Measurements from ENCODE around the gene DCXR. TPM values are rescaled to one million over a fixed set of nuclear protein-coding genes. Genes with fewer than 3 reads are reported as not detected.

DCXR gene
- total RNA-seq, 1 donor from 2014 or later = 49.9 TPM

- H3K79me2 ChIP-seq (ENCODE audit: insufficient read depth, low read length) = peaks cover 31% of the 10 kb centered on the region
- no peaks in the 10 kb centered on the region for H3K27me3 Mint-ChIP-seq (ENCODE audit: low read depth, unreplicated experiment)
- H3K4me1 ChIP-seq (ENCODE audit: insufficient read depth, low read length) = peaks cover 9% of the 10 kb centered on the region
- DNase-seq (ENCODE audit: low read depth) (no peak), FAIRE-seq (no peak)
- no peak overlapping the region for H3K4me3 ChIP-seq (ENCODE audit: insufficient read depth, low read depth, low read length)
- no peaks in the 10 kb centered on the region for H3K27me3 ChIP-seq (ENCODE audit: insufficient read depth, low read length)
- no peak overlapping the region for H3K4me2 ChIP-seq (ENCODE audit: low read length)
- no peak overlapping the region for H3K27ac Mint-ChIP-seq (ENCODE audit: unreplicated experiment)
- no peak overlapping the region for H3K4me3 Mint-ChIP-seq (ENCODE audit: unreplicated experiment)
- TF ChIP-seq CTCF (IDR thresholded peaks at IDR 0.05; ENCODE audit: insufficient read depth, low read depth, low read length) (no peak), EZH2 (IDR thresholded peaks at IDR 0.05; ENCODE audit: insufficient read depth, low read length) (no peak)
- H4K20me1 ChIP-seq (ENCODE audit: insufficient read depth, low read length) = peaks cover 54% of the 10 kb centered on the region
- peaks cover 3% of the 10 kb centered on the region for H3K36me3 Mint-ChIP-seq (ENCODE audit: low read depth, unreplicated experiment)
- peaks cover 5% of the 10 kb centered on the region for H3K36me3 ChIP-seq (ENCODE audit: insufficient read depth, low read length)
- no peak overlapping the region for H3K9ac ChIP-seq (ENCODE audit: low read length)
- no peak overlapping the region for H2AFZ ChIP-seq (ENCODE audit: low read depth, low read length)
- no peaks in the 10 kb centered on the region for H3K9me3 Mint-ChIP-seq (ENCODE audit: unreplicated experiment)
- no peaks in the 10 kb centered on the region for H3K4me1 Mint-ChIP-seq (ENCODE audit: low read depth, unreplicated experiment)
- no peak overlapping the region for H3K27ac ChIP-seq (ENCODE audit: low read depth, low read length)
- H3K9me3 ChIP-seq (ENCODE audit: insufficient read depth, low read depth, low read length) = no peaks in the 10 kb centered on the region
Measured at GRCh38 chr17:82056729-82057621, 19.5 kb upstream of the DCXR start.

- no peak for TF ChIP-seq CTCF (IDR thresholded peaks at IDR 0.05; ENCODE audit: insufficient read depth, low read depth, low read length)
- Histone ChIP-seq H3K79me2 (ENCODE audit: insufficient read depth, low read length) (peaks cover 34% of the 10 kb centered on the region), H3K4me2 (ENCODE audit: low read length) (no peak overlapping the region), H3K27ac (ENCODE audit: low read depth, low read length) (no peak overlapping the region), H2AFZ (ENCODE audit: low read depth, low read length) (no peak overlapping the region), H3K27me3 (ENCODE audit: insufficient read depth, low read length) (no peaks in the 10 kb centered on the region), H3K4me3 (ENCODE audit: insufficient read depth, low read depth, low read length) (no peak overlapping the region), H3K9me3 (ENCODE audit: insufficient read depth, low read depth, low read length) (no peaks in the 10 kb centered on the region), H3K36me3 (ENCODE audit: insufficient read depth, low read length) (peaks cover 3% of the 10 kb centered on the region), H4K20me1 (ENCODE audit: insufficient read depth, low read length) (peaks cover 54% of the 10 kb centered on the region), H3K4me1 (ENCODE audit: insufficient read depth, low read length) (peaks cover 9% of the 10 kb centered on the region), H3K9ac (ENCODE audit: low read length) (no peak overlapping the region)
- no peaks in the 10 kb centered on the region for H3K27me3 Mint-ChIP-seq (ENCODE audit: low read depth, unreplicated experiment)
- peaks cover 3% of the 10 kb centered on the region for H3K36me3 Mint-ChIP-seq (ENCODE audit: low read depth, unreplicated experiment)
- FAIRE-seq (no peak), DNase-seq (ENCODE audit: low read depth) (no peak)
- no peaks in the 10 kb centered on the region for H3K4me1 Mint-ChIP-seq (ENCODE audit: low read depth, unreplicated experiment)
- no peak overlapping the region for H3K27ac Mint-ChIP-seq (ENCODE audit: unreplicated experiment)
- no peaks in the 10 kb centered on the region for H3K9me3 Mint-ChIP-seq (ENCODE audit: unreplicated experiment)
- no peak overlapping the region for H3K4me3 Mint-ChIP-seq (ENCODE audit: unreplicated experiment)
Measured at GRCh38 chr17:82055965-82056728, 18.6 kb upstream of the DCXR start.

All from astrocyte (in vitro differentiated cells and primary cell).